ENCODE data around the gene SYNPO2.

SYNPO2 gene

GRCh38 chr4:119082661-119083060, 194.0 kb downstream of the SYNPO2 start:
- no peak for DNase-seq

GRCh38 chr4:119084513-119084912, 195.9 kb downstream of the SYNPO2 start:
- DNase-seq = no peak

GRCh38 chr4:119087121-119087520, 198.5 kb downstream of the SYNPO2 start:
- DNase-seq = no peak

GRCh38 chr4:119087656-119088055, 199.0 kb downstream of the SYNPO2 start:
- DNase-seq = no peak

GRCh38 chr4:119093042-119093827, 204.6 kb downstream of the SYNPO2 start:
- DNase-seq = no peak

- DNase-seq = no peak
These were observed 208.7 kb downstream of the SYNPO2 start for GRCh38 chr4:119097282-119097900.

GRCh38 chr4:119098306-119098705, 209.7 kb downstream of the SYNPO2 start:
- DNase-seq = no peak

- DNase-seq = no peak
These were observed 210.7 kb downstream of the SYNPO2 start for GRCh38 chr4:119099227-119099810.

GRCh38 chr4:119100655-119101054, 212.0 kb downstream of the SYNPO2 start:
- DNase-seq = no peak

GRCh38 chr4:119103263-119103662, 214.6 kb downstream of the SYNPO2 start:
- no peak for DNase-seq

- DNase-seq = no peak
These were observed 216.1 kb downstream of the SYNPO2 start for GRCh38 chr4:119104644-119105273.

GRCh38 chr4:119105605-119106004, 217.0 kb downstream of the SYNPO2 start:
- no peak for DNase-seq

- no peak for DNase-seq
These were observed 217.7 kb downstream of the SYNPO2 start for GRCh38 chr4:119106036-119107000.

- no peak for DNase-seq
These were observed 221.5 kb downstream of the SYNPO2 start for GRCh38 chr4:119110121-119110520.
